Prostate gland (tissue), 2 donors: ENCODE measurements around the gene DOCK10.

Experiments used
- POLR2AphosphoS5 ChIP-seq: sonication (generic); formaldehyde crosslinking; IDR thresholded peaks from one replicate; pipeline ENCODE4 v1.6.1; 2017; ENCODE audit warnings: antibody characterized with exemption
- TF ChIP-seq, protein P1 (sequence below), 4 experiments: fragments of 200-600 bp in 2 of 4; fragments of 450-650 bp in 2 of 4; sonication (generic) in 2 of 4; IDR thresholded peaks; 1 replicate in 3 of 4; 2 replicates in 1 of 4; pipeline ENCODE4 v1.5.1; 2016 to 2019; ENCODE audit warnings: antibody characterized with exemption in 4 of 4, mild to moderate bottlenecking in 2 of 4, moderate library complexity in 2 of 4

DNA sequence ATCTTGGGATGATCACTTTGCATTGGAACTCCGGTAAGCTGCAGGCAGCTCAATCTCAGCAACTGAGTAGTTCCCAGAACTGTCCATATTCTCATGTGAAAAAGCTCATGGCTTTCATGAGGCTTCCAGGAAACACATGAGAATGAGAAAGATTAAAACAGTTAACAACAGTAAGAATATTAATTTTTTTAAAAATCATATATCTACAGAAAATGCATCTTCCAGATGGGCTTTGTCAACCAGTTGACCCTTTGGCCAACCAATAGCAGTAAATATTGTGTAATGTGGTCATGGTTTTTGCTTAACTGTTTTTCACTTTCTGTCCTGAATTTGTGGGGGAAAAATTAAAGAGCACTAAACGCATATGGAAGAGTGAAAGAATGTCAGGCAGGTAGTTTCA lies 194.9 kb downstream of the DOCK10 start:
- no peak for TF ChIP-seq POLR2AphosphoS5
- TF ChIP-seq, protein P1, sequence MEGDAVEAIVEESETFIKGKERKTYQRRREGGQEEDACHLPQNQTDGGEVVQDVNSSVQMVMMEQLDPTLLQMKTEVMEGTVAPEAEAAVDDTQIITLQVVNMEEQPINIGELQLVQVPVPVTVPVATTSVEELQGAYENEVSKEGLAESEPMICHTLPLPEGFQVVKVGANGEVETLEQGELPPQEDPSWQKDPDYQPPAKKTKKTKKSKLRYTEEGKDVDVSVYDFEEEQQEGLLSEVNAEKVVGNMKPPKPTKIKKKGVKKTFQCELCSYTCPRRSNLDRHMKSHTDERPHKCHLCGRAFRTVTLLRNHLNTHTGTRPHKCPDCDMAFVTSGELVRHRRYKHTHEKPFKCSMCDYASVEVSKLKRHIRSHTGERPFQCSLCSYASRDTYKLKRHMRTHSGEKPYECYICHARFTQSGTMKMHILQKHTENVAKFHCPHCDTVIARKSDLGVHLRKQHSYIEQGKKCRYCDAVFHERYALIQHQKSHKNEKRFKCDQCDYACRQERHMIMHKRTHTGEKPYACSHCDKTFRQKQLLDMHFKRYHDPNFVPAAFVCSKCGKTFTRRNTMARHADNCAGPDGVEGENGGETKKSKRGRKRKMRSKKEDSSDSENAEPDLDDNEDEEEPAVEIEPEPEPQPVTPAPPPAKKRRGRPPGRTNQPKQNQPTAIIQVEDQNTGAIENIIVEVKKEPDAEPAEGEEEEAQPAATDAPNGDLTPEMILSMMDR (IDR thresholded peaks at IDR 0.05): no peak
